K562 (cell line): ENCODE data around the gene TMEM229B. TPM values are rescaled to one million over a fixed set of nuclear protein-coding genes. Genes with fewer than 3 reads are reported as not detected.

ENCODE experiments used
- ATAC-seq: fragments of 200-7000 bp; cut with Tn5 transposase; 3 replicates; pipeline ENCODE4 v1.9.1; 2020; ENCODE audit warnings: moderate library complexity
- BruUV-seq: library from RNA; stranded (reverse); fragments of 400-500 nt; replicated peaks from 2 replicates; lab custom pipeline; 2021; lab: Mats Ljungman, UMichigan
- CTCF ChIA-PET: fragments of 300-600 bp; formaldehyde crosslinking; extraction: SDS; loops from one replicate; lab custom pipeline; 2021; ENCODE audit warnings: low intra/inter-chr PET ratio; lab: Yijun Ruan, JAX
- POLR2A ChIA-PET: fragments of 300-600, 350-650 bp; sonication (Branson Sonifier 250); formaldehyde crosslinking; extraction: SDS; loops from one replicate; lab custom pipeline; 2021; ENCODE audit warnings: antibody characterized with exemption, inconsistent platforms; lab: Yijun Ruan, JAX
- DNase-seq, 4 experiments: peaks; one replicate each; pipeline versions ENCODE4 v3.0.0 to v3.0.0-alpha.2; 2011 to 2018; ENCODE audit warnings: low spot score in 3 of 4, mixed read lengths in 3 of 4; ENCODE audit errors: extremely low read depth in 1 of 4
- FAIRE-seq: peaks from 2 replicates; lab custom pipeline; 2011; peaks lifted over from hg19 to GRCh38; lab: Jason Lieb, UNC
- H2AFZ ChIP-seq: 2 replicates; pipeline ENCODE4 v1.6.0; 2011; ENCODE audit warnings: low read depth, low read length, control low read depth, inconsistent platforms
- H3K27ac ChIP-seq: fragments of 200-600 bp; 3 replicates; pipeline ENCODE4 v1.8.0; 2011; ENCODE audit warnings: low read depth, mild to moderate bottlenecking, control low read depth, inconsistent platforms, low read length, moderate library complexity, mixed read lengths; ENCODE audit errors: extremely low read depth
- H3K27me3 ChIP-seq, 2 experiments: fragments of 300-600 bp in 1 of 2; 2 replicates in 1 of 2; 3 replicates in 1 of 2; pipeline versions ENCODE4 v1.6.0 to v1.8.0; 2011; ENCODE audit warnings: inconsistent platforms in 2 of 2, low read length in 2 of 2, mild to moderate bottlenecking in 1 of 2, mixed read lengths in 1 of 2, moderate library complexity in 1 of 2; ENCODE audit not compliant: control insufficient read depth in 2 of 2, insufficient read depth in 2 of 2
- H3K36me3 ChIP-seq: fragments of 300-600 bp; 3 replicates; pipeline ENCODE4 v1.8.0; 2011; ENCODE audit warnings: mild to moderate bottlenecking, low read length, inconsistent platforms; ENCODE audit not compliant: control insufficient read depth, insufficient read depth
- H3K4me1 ChIP-seq, 2 experiments: fragments of 200-600 bp in 1 of 2; replicated peaks in 1 of 2; 2 replicates in 1 of 2; 3 replicates in 1 of 2; pipeline versions ENCODE4 v1.5.1 to v1.8.0; 2011; ENCODE audit warnings: inconsistent platforms in 2 of 2, low read length in 2 of 2, mild to moderate bottlenecking in 1 of 2, mixed read lengths in 1 of 2, moderate library complexity in 1 of 2; ENCODE audit not compliant: control insufficient read depth in 2 of 2, insufficient read depth in 2 of 2
- H3K4me2 ChIP-seq: 2 replicates; pipeline ENCODE4 v1.6.1; 2011; ENCODE audit warnings: low read length, control low read depth, inconsistent platforms, mixed read lengths; ENCODE audit not compliant: insufficient read depth
- H3K4me3 ChIP-seq: fragments of 200-600 bp; sonication (generic), shearing (Covaris generic); 2 replicates; pipeline ENCODE4 v1.5.1; 2016; ENCODE audit warnings: control low read depth, inconsistent platforms
- H3K79me2 ChIP-seq: fragments of 200-600 bp; 3 replicates; pipeline ENCODE4 v1.8.0; 2011; ENCODE audit warnings: low read length, inconsistent platforms; ENCODE audit not compliant: control insufficient read depth, insufficient read depth
- H3K9ac ChIP-seq, 2 experiments: 2 replicates each; pipeline versions ENCODE4 v1.6.0 to v1.6.1; 2011; ENCODE audit warnings: low read depth in 2 of 2, low read length in 2 of 2, control low read depth in 1 of 2, inconsistent platforms in 1 of 2, mild to moderate bottlenecking in 1 of 2, mixed read lengths in 1 of 2; ENCODE audit not compliant: insufficient read depth in 1 of 2
- H3K9me1 ChIP-seq: one replicate; pipeline ENCODE4 v1.6.0; 2011; ENCODE audit warnings: inconsistent platforms, mild to moderate bottlenecking, low read length, moderate library complexity; ENCODE audit not compliant: control insufficient read depth, insufficient read depth
- H3K9me3 ChIP-seq: replicated peaks from 2 replicates; pipeline ENCODE4 v1.5.1; 2011; ENCODE audit warnings: low read depth, low read length, inconsistent platforms; ENCODE audit not compliant: control insufficient read depth, insufficient read depth
- H4K20me1 ChIP-seq: replicated peaks from 2 replicates; pipeline ENCODE4 v1.6.1; 2011; ENCODE audit warnings: low read length, inconsistent platforms, mixed read lengths; ENCODE audit not compliant: control insufficient read depth, insufficient read depth
- C11orf30 ChIP-seq: fragments of 450-650 bp; IDR thresholded peaks from 2 replicates; pipeline ENCODE4 v1.6.1; 2016; ENCODE audit warnings: low read depth, mild to moderate bottlenecking
- SETDB1 ChIP-seq: IDR thresholded peaks from one replicate; pipeline ENCODE4 v1.6.1; 2012; ENCODE audit warnings: low read length, control low read depth, inconsistent platforms
- SMAD2 ChIP-seq: fragments of 150-350 bp; IDR thresholded peaks from 2 replicates; pipeline ENCODE4 v1.6.1; 2014; ENCODE audit warnings: low read depth, mild to moderate bottlenecking, low read length
- SNRNP70 ChIP-seq: fragments of 200-400 bp; formaldehyde crosslinking; optimal IDR thresholded peaks from 2 replicates; pipeline ENCODE3; 2017; ENCODE audit warnings: low read depth, low read length
- ZC3H8 ChIP-seq: fragments of 450-650 bp; IDR thresholded peaks from 2 replicates; pipeline ENCODE4 v1.6.1; 2017
- ZFX ChIP-seq: sonication (generic); formaldehyde crosslinking; IDR thresholded peaks from 2 replicates; pipeline ENCODE4 v1.8.0; 2022; ENCODE audit warnings: mild to moderate bottlenecking, missing genetic modification reagents, moderate library complexity
- WGBS: fragments of 100-300 bp; shearing (Covaris generic); methylation state at CpG from one replicate; pipeline ENCODE4 v1.1.6; 2016; ENCODE audit warnings: low coverage, mixed read lengths; ENCODE audit not compliant: insufficient coverage; ENCODE audit errors: missing lambda C conversion rate; 5-methylcytosine and 5-hydroxymethylcytosine counted together
- in situ Hi-C: fragments of 300-500 bp; cut with MboI; formaldehyde crosslinking; loops from 4 replicates; pipeline ENCODE4 v1.15.0; 2018; ENCODE audit warnings: inconsistent platforms, mixed read lengths
- intact Hi-C: fragments of 100-400 bp; cut with micrococcal nuclease; formaldehyde crosslinking; loops from 2 replicates; pipeline ENCODE4 v1.14.2; 2022
- polyA plus RNA-seq, 8 experiments: library from polyadenylated mRNA; depleted of rRNA in 4 of 8; stranded (reverse) in 5 of 8; unstranded in 3 of 8; fragments of >200 nt; fragmentation: Nextera tagmentation in 2 of 8; fragmentation: Illumina TruSeq in 1 of 8; extraction: Ambion mirVana in 2 of 8; extraction: Trizol in 1 of 8; gene quantifications; 2 replicates each; pipeline versions ENCODE4 v1.2.1 to v1.2.3, GENCODE V29; 2011 to 2014; ENCODE audit warnings: inconsistent platforms in 1 of 8, missing spikeins in 1 of 8
- total RNA-seq, 7 experiments: library from RNA; depleted of rRNA in 6 of 7; stranded (reverse); fragments of >200 nt in 6 of 7; fragmentation: Illumina TruSeq in 2 of 7; extraction: Trizol in 2 of 7; gene quantifications; 2 replicates each; pipeline versions ENCODE4 v1.2.1 to v1.2.3, GENCODE V29; 2011 to 2021; ENCODE audit warnings: low replicate concordance in 1 of 7
- TF ChIP-seq, protein P1 (sequence below): fragments of 250-450 bp; sonication (Bioruptor Pico); IDR thresholded peaks from 2 replicates; pipeline ENCODE4 v1.5.0; 2021

TMEM229B gene
- total and polyA plus RNA-seq, 9 of the 15 experiments (the other 6 are each of a cell fraction or from before 2014, with no cell fraction given), result not detected

DNA sequence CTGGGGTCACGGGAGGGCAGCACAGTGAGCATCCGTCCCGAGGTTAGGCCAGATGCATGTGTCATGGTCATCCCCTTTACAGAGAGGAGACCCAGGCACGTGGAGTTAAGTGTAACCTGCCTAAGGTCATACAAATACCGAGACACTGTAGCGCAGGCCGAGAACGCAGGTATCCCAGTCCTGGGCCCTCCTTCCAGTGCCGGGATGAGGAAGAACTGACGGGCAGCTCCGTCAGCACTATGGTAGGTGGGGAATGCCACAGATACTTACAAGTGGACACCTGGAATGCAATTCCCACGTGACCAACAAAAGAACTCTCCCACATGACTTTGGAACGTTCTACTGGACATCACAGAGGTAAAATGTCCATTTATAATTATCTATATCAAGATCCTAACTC is 8.7 kb upstream of the TMEM229B start:
- Histone ChIP-seq H3K4me1 (no peaks in the 10 kb centered on the region; a peak in 1 of 5 replicates), H4K20me1 (no peaks in the 10 kb centered on the region), H3K4me2 (no peak overlapping the region), H3K27me3 (peaks cover 0 to 9% of the 10 kb centered on the region in 2 experiments; a peak in 1 of 5 replicates), H3K9me3 (peaks cover 5% of the 10 kb centered on the region; the same call in 1 of the 2 replicates), H3K4me3 (no peak overlapping the region), H3K36me3 (no peaks in the 10 kb centered on the region), H2AFZ (no peak overlapping the region), H3K9me1 (no peaks in the 10 kb centered on the region), H3K9ac (no peak overlapping the region), H3K79me2 (no peaks in the 10 kb centered on the region), H3K27ac (no peak overlapping the region)
- WGBS, result 7% methylated on average over 11 of the region's 13 CpGs
- ChIA-PET CTCF (no interaction called here), POLR2A (interaction anchor here (0.7 kb wide), 1 partner anchor 164 kb away, joined by 3 read pairs; no protein-coding TSS in a partner anchor)
- intact Hi-C loops, result no loop called here
- no TSS peak for BruUV-seq
- DNase-seq (no peak), FAIRE-seq (no peak), ATAC-seq (no peak)
- in situ Hi-C loops, result no loop called here
- TF ChIP-seq SNRNP70 (no peak), SMAD2 (no peak), ZFX (CRISPR knock-in tag) (no peak), C11orf30 (no peak), SETDB1 (no peak), ZC3H8 (no peak)
- TF ChIP-seq, protein P1, sequence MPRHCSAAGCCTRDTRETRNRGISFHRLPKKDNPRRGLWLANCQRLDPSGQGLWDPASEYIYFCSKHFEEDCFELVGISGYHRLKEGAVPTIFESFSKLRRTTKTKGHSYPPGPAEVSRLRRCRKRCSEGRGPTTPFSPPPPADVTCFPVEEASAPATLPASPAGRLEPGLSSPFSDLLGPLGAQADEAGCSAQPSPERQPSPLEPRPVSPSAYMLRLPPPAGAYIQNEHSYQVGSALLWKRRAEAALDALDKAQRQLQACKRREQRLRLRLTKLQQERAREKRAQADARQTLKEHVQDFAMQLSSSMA (CRISPR knock-in tag), result no peak
